ENCODE data around the gene H2AZ2.

The H2AZ2 gene

GRCh38 chr7:44847920-44848634 lies at the start of gene H2AZ2:
Gene H2AZ2, minus strand, starts transcription at chr7:44848087. Its CDS starts 116 bp downstream, at chr7:44847971.
- Histone ChIP-seq H3K4me3 (ENCODE audit: low read depth, low read length) (peak within 1 kb of the TSS; percentile 91), H3K36me3 (ENCODE audit: control insufficient read depth, insufficient read depth, low read length) (no peaks in the 10 kb centered on the region), H3K9me3 (ENCODE audit: control insufficient read depth, insufficient read depth, low read length) (no peaks in the 10 kb centered on the region), H3K4me1 (ENCODE audit: control insufficient read depth, insufficient read depth, low read length) (no peaks in the 10 kb centered on the region), H3K27ac (ENCODE audit: low read depth, low read length) (peak within 1 kb of the TSS; percentile 99), H3K27me3 (ENCODE audit: control insufficient read depth, insufficient read depth, low read length) (no peaks in the 10 kb centered on the region), H3K9ac (ENCODE audit: low read depth, low read length) (peak within 1 kb of the TSS; percentile 92)

- no peak overlapping the region for H3K9ac ChIP-seq (ENCODE audit: low read depth, low read length)
- H3K9me3 ChIP-seq (ENCODE audit: control insufficient read depth, insufficient read depth, low read length) = no peaks in the 10 kb centered on the region
- no peak overlapping the region for H3K27ac ChIP-seq (ENCODE audit: low read depth, low read length)
- no peaks in the 10 kb centered on the region for H3K4me1 ChIP-seq (ENCODE audit: control insufficient read depth, insufficient read depth, low read length)
- no peak overlapping the region for H3K4me3 ChIP-seq (ENCODE audit: low read depth, low read length)
- no peaks in the 10 kb centered on the region for H3K36me3 ChIP-seq (ENCODE audit: control insufficient read depth, insufficient read depth, low read length)
- no peaks in the 10 kb centered on the region for H3K27me3 ChIP-seq (ENCODE audit: control insufficient read depth, insufficient read depth, low read length)
Observed at GRCh38 chr7:44897309-44897708, 49.4 kb upstream of the H2AZ2 start.

GRCh38 chr7:44894888-44895580 lies 47.1 kb upstream of the H2AZ2 start:
- Histone ChIP-seq H3K27ac (ENCODE audit: low read depth, low read length) (no peak overlapping the region), H3K9me3 (ENCODE audit: control insufficient read depth, insufficient read depth, low read length) (no peaks in the 10 kb centered on the region), H3K4me3 (ENCODE audit: low read depth, low read length) (no peak overlapping the region), H3K36me3 (ENCODE audit: control insufficient read depth, insufficient read depth, low read length) (no peaks in the 10 kb centered on the region), H3K27me3 (ENCODE audit: control insufficient read depth, insufficient read depth, low read length) (no peaks in the 10 kb centered on the region), H3K9ac (ENCODE audit: low read depth, low read length) (no peak overlapping the region), H3K4me1 (ENCODE audit: control insufficient read depth, insufficient read depth, low read length) (no peaks in the 10 kb centered on the region)

- Histone ChIP-seq H3K4me3 (ENCODE audit: low read depth, low read length) (no peak overlapping the region), H3K27ac (ENCODE audit: low read depth, low read length) (no peak overlapping the region), H3K9me3 (ENCODE audit: control insufficient read depth, insufficient read depth, low read length) (no peaks in the 10 kb centered on the region), H3K4me1 (ENCODE audit: control insufficient read depth, insufficient read depth, low read length) (no peaks in the 10 kb centered on the region), H3K9ac (ENCODE audit: low read depth, low read length) (no peak overlapping the region), H3K36me3 (ENCODE audit: control insufficient read depth, insufficient read depth, low read length) (no peaks in the 10 kb centered on the region), H3K27me3 (ENCODE audit: control insufficient read depth, insufficient read depth, low read length) (no peaks in the 10 kb centered on the region)
Observed at GRCh38 chr7:44893710-44894234, 45.9 kb upstream of the H2AZ2 start.

GRCh38 chr7:44891791-44892190 lies 43.9 kb upstream of the H2AZ2 start:
- Histone ChIP-seq H3K27ac (ENCODE audit: low read depth, low read length) (no peak overlapping the region), H3K9ac (ENCODE audit: low read depth, low read length) (no peak overlapping the region), H3K4me1 (ENCODE audit: control insufficient read depth, insufficient read depth, low read length) (no peaks in the 10 kb centered on the region), H3K4me3 (ENCODE audit: low read depth, low read length) (no peak overlapping the region), H3K36me3 (ENCODE audit: control insufficient read depth, insufficient read depth, low read length) (no peaks in the 10 kb centered on the region), H3K27me3 (ENCODE audit: control insufficient read depth, insufficient read depth, low read length) (no peaks in the 10 kb centered on the region), H3K9me3 (ENCODE audit: control insufficient read depth, insufficient read depth, low read length) (no peaks in the 10 kb centered on the region)

GRCh38 chr7:44891372-44891771 lies 43.5 kb upstream of the H2AZ2 start:
- Histone ChIP-seq H3K27ac (ENCODE audit: low read depth, low read length) (no peak overlapping the region), H3K9me3 (ENCODE audit: control insufficient read depth, insufficient read depth, low read length) (no peaks in the 10 kb centered on the region), H3K4me1 (ENCODE audit: control insufficient read depth, insufficient read depth, low read length) (no peaks in the 10 kb centered on the region), H3K4me3 (ENCODE audit: low read depth, low read length) (no peak overlapping the region), H3K36me3 (ENCODE audit: control insufficient read depth, insufficient read depth, low read length) (no peaks in the 10 kb centered on the region), H3K9ac (ENCODE audit: low read depth, low read length) (no peak overlapping the region), H3K27me3 (ENCODE audit: control insufficient read depth, insufficient read depth, low read length) (no peaks in the 10 kb centered on the region)

GRCh38 chr7:44889086-44889781 lies 41.3 kb upstream of the H2AZ2 start:
- Histone ChIP-seq H3K27me3 (ENCODE audit: control insufficient read depth, insufficient read depth, low read length) (no peaks in the 10 kb centered on the region), H3K9me3 (ENCODE audit: control insufficient read depth, insufficient read depth, low read length) (no peaks in the 10 kb centered on the region), H3K27ac (ENCODE audit: low read depth, low read length) (no peak overlapping the region), H3K4me3 (ENCODE audit: low read depth, low read length) (no peak overlapping the region), H3K36me3 (ENCODE audit: control insufficient read depth, insufficient read depth, low read length) (no peaks in the 10 kb centered on the region), H3K4me1 (ENCODE audit: control insufficient read depth, insufficient read depth, low read length) (peaks cover 6% of the 10 kb centered on the region; the same call in 1 of the 2 replicates), H3K9ac (ENCODE audit: low read depth, low read length) (no peak overlapping the region)

GRCh38 chr7:44887293-44887692 lies 39.4 kb upstream of the H2AZ2 start:
- peaks cover 26% of the 10 kb centered on the region for H3K4me1 ChIP-seq (ENCODE audit: control insufficient read depth, insufficient read depth, low read length)
- no peak overlapping the region for H3K4me3 ChIP-seq (ENCODE audit: low read depth, low read length)
- H3K36me3 ChIP-seq (ENCODE audit: control insufficient read depth, insufficient read depth, low read length) = peaks cover 18% of the 10 kb centered on the region
- no peak overlapping the region for H3K27ac ChIP-seq (ENCODE audit: low read depth, low read length)
- H3K9ac ChIP-seq (ENCODE audit: low read depth, low read length) = no peak overlapping the region
- no peaks in the 10 kb centered on the region for H3K27me3 ChIP-seq (ENCODE audit: control insufficient read depth, insufficient read depth, low read length)
- no peaks in the 10 kb centered on the region for H3K9me3 ChIP-seq (ENCODE audit: control insufficient read depth, insufficient read depth, low read length)

GRCh38 chr7:44885394-44886317 lies 37.8 kb upstream of the H2AZ2 start, which contains the start of gene PURB:
Gene PURB, minus strand, starts transcription at chr7:44885530. Its CDS starts 182 bp downstream, at chr7:44885348.
- Histone ChIP-seq H3K27ac (ENCODE audit: low read depth, low read length) (peak within 1 kb of the TSS; percentile 98), H3K4me1 (ENCODE audit: control insufficient read depth, insufficient read depth, low read length) (peaks cover 34% of the 10 kb centered on the region), H3K36me3 (ENCODE audit: control insufficient read depth, insufficient read depth, low read length) (peaks cover 32% of the 10 kb centered on the region), H3K4me3 (ENCODE audit: low read depth, low read length) (peak within 1 kb of the TSS; percentile 99), H3K27me3 (ENCODE audit: control insufficient read depth, insufficient read depth, low read length) (no peaks in the 10 kb centered on the region), H3K9ac (ENCODE audit: low read depth, low read length) (peak within 1 kb of the TSS; percentile 96), H3K9me3 (ENCODE audit: control insufficient read depth, insufficient read depth, low read length) (no peaks in the 10 kb centered on the region)
